GM12874 (cell line): ENCODE results near the gene EIF1.

Source experiments
- CTCF ChIP-seq: IDR thresholded peaks from 2 replicates; pipeline ENCODE4 v1.5.1; 2011; ENCODE audit warnings: low read depth, mild to moderate bottlenecking, control low read depth, low read length, moderate library complexity; ENCODE audit not compliant: insufficient read depth

Gene EIF1

GRCh38 chr17:41687828-41688640 lies 651 bp upstream of the EIF1 start:
- peak; percentile 40 for TF ChIP-seq CTCF

- peak; percentile 58 for TF ChIP-seq CTCF
Measured at GRCh38 chr17:41689497-41690299, 1.0 kb downstream of the EIF1 start.

GRCh38 chr17:41690497-41690896 lies 1.8 kb downstream of the EIF1 start:
- TF ChIP-seq CTCF = no peak

- no peak for TF ChIP-seq CTCF
Measured at GRCh38 chr17:41691031-41691777, 2.5 kb downstream of the EIF1 start.

GRCh38 chr17:41692722-41693521 lies 4.2 kb downstream of the EIF1 start:
- no peak for TF ChIP-seq CTCF

- no peak for TF ChIP-seq CTCF
Measured at GRCh38 chr17:41695134-41695661, 6.5 kb downstream of the EIF1 start.
